ENCODE measurements around the gene S1PR4.
A peak's percentile ranks its signal among the peaks of the same experiment; 100 is the strongest.
"Not testable (repeated sequence)": the region's sequence is repeated elsewhere in the genome, so short reads cannot be mapped to it uniquely, and the experiment has no call there.

S1PR4 gene

GRCh38 chr19:3152419-3152780 lies 26.2 kb upstream of the S1PR4 start:
- no peak for DNase-seq (ENCODE audit: low spot score)

GRCh38 chr19:3153286-3154230 lies 25.0 kb upstream of the S1PR4 start:
- no peak for DNase-seq (ENCODE audit: low spot score)

GRCh38 chr19:3154447-3154846 lies 24.1 kb upstream of the S1PR4 start:
- DNase-seq (ENCODE audit: low spot score), result not testable (repeated sequence)

GRCh38 chr19:3154957-3155736 lies 23.4 kb upstream of the S1PR4 start:
- DNase-seq (ENCODE audit: low spot score), result no peak

GRCh38 chr19:3157096-3157845 lies 21.3 kb upstream of the S1PR4 start:
- no peak for DNase-seq (ENCODE audit: low spot score)

GRCh38 chr19:3159565-3159964 lies 19.0 kb upstream of the S1PR4 start:
- DNase-seq (ENCODE audit: low spot score), result no peak

- DNase-seq (ENCODE audit: low spot score), result no peak
Measured at GRCh38 chr19:3160219-3160618, 18.4 kb upstream of the S1PR4 start.

GRCh38 chr19:3161453-3161852 lies 17.1 kb upstream of the S1PR4 start:
- DNase-seq (ENCODE audit: low spot score), result no peak

GRCh38 chr19:3162418-3163229 lies 15.9 kb upstream of the S1PR4 start:
- DNase-seq (ENCODE audit: low spot score), result no peak

- DNase-seq (ENCODE audit: low spot score), result peak; percentile 64
Measured at GRCh38 chr19:3163230-3163886, 15.2 kb upstream of the S1PR4 start.

- no peak for DNase-seq (ENCODE audit: low spot score)
Measured at GRCh38 chr19:3163943-3164342, 14.6 kb upstream of the S1PR4 start.

- DNase-seq (ENCODE audit: low spot score), result no peak
Measured at GRCh38 chr19:3167533-3168272, 10.9 kb upstream of the S1PR4 start.

- DNase-seq (ENCODE audit: low spot score), result no peak
Measured at GRCh38 chr19:3171894-3172672, 6.5 kb upstream of the S1PR4 start.

GRCh38 chr19:3172673-3173000 lies 5.9 kb upstream of the S1PR4 start:
- not testable (repeated sequence) for DNase-seq (ENCODE audit: low spot score)

GRCh38 chr19:3175781-3176714 lies 2.5 kb upstream of the S1PR4 start:
- DNase-seq (ENCODE audit: low spot score), result peak; percentile 57

GRCh38 chr19:3176715-3177501 lies 1.7 kb upstream of the S1PR4 start:
- peak; percentile 56 for DNase-seq (ENCODE audit: low spot score)

GRCh38 chr19:3178973-3179738 lies 587 bp downstream of the S1PR4 start:
- DNase-seq (ENCODE audit: low spot score), result peak; percentile 18
